Anterior cingulate cortex (tissue), 58 donors: ENCODE measurements around the gene AKAP13.

ENCODE experiments used
- DNase-seq, 58 donors: peaks; one replicate each; lab custom pipeline; 2025; lab: John Stamatoyannopoulos, UW

The AKAP13 gene

DNA sequence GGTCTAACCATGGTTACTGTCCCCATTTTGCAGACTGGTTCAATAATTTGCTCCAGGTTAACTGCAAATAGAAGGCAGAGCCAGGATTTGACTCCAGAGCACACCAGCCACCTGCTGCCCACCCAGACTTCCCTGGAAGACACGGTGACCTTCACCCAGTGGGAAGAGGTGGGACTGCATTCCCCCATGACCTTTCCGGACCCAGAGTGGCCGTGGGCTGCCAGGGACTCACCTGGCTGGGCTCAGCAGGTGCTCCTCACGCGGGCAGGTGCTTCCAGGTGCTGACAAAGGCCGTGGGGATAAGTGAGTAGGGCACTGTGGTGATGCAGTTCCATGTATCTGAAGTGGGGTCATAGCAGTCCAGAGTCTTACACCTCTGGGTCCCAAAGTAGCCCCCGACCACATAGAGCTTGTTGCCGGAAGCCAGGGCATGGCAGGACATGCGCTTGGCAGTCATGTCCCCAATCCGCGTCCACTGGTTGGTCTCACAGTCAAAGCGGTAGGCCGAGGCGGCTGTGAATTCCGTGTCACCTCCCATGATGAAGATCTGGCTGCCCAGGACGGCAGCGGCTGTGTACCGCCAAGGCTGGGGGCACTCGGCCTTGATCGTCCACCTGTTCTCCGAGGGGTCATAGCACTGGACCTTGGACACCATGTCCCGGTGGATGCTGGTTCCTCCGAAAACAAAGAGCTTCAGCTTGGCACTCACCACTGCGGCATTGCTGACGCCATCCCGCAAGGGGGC, 387.6 kb downstream of the AKAP13 start:
- no peak for DNase-seq

DNA sequence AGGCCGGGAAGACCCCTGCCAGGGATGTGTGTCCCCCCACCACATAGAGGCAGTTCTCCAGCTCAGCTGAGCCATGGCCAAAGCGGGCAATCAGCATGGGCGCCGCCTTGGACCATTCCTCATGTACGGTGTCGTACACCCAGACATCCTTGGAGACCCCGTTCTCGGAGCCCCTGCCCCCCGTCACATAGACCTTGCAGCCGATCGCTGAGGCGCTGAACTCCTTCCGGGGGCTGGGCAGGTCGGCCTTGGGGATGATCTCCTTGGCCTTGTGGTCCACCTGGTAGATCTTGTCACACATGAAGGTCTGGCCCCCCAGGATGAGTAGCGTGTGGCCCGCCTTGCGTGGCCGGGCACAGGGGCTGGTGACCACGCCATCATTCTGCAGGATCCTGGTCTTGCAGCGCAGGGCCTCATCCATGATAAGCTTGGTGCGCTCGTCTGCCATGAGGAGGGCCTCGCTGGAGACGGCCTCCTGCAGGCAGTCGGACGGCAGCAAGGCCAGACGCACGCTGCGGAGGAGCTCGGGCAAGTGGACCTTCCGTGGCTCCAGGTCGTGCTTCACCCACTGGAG, 388.3 kb downstream of the AKAP13 start:
- no peak for DNase-seq

DNA sequence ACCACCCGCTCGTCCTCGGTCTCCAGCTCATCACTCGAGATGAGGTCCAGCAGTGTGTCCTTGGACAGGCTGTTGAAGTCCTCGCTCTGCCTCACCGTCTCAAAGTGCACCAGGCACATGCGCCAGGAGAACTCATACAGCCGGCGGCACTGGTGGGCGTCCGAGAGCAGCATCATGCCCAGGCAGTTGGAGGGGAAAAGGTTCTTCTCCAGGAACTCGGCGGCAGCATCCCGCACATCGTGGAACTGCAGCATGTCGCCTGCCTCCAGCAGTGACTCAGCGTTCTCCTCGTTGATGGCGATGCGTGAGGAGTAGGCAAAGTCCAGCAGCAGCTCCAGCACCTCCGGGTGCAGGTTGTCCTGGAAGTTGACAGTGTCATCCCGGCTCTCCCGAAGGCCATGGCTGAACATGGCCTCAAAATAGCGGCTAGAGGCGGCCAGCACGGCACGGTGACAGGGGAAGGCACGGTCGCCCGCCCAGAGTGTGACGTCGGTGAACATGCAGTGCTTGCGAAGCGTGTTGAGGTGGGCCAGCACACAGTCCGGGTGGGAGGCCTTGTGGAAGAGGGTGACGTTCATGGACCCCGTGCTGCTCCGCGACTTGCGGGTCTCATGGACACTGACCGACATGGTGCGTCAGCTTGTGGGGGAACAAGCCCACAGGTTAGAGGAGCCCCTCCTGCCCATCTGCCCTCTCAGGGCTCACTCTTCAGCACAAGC, 388.9 kb downstream of the AKAP13 start:
- DNase-seq, result no peak

DNA sequence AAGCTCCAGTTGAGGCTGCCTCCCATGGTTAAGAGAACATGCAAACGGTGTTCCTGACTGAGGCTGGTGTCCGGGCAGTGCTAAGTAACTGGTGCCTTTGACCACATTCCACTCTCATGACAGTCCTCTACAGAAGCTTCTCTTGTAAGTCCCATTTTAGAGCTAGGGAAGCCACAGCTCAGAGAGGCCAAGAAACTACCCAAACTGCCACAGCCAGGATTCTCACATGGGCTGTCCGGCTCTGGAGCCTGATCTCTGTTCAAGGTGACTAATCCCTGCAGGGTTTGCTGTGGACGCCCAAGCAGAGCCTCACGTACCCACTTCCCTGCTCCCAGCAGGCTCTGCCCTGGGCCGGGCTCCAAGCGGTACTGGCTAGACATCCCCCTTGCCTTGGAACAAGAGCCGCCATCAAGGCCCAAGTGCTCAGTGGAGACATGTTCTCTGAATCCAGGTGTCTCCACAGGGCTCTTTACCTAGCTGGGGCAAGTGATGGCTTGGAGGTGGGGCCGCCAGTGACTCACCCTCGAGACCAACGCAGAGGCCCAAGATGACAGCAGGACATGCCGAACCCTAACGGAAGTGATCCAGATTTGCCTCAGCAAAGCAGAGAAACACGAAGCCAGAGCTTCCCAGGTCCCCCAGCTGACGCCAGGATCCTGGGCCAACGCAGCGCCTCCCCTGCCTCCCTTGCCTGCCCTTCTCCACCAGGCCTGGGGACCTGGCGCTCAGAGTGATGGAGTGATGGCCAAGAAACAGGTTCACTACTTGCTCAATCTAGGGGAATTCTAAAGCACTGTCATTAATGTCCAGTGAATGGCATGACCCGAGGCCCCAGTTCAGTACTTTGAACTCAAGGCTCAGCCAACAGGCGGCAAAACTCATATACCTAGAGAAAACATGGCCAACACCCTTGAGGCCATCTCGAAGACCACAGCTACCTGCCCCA, 390.0 kb downstream of the AKAP13 start:
- DNase-seq, result no peak

DNA sequence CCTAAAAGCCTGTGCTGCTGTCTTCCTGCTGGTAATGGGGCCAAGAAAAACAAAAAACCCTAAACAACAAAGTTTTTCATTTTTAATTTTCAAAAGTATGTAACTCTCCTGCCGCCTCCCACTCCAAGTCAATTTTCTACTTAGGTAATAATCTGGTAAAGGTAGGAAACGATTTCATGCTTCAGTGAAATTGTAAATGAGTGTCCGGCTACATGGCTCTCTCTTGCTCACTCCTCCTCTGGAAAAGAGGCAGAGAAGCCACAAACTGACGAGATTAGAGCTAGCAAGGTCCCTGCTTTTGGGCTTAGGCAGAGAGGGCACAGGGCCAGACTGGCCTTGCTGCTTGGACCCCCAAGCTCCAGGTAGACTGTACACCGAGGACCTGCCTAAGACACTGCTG, 390.9 kb downstream of the AKAP13 start:
- no peak for DNase-seq

DNA sequence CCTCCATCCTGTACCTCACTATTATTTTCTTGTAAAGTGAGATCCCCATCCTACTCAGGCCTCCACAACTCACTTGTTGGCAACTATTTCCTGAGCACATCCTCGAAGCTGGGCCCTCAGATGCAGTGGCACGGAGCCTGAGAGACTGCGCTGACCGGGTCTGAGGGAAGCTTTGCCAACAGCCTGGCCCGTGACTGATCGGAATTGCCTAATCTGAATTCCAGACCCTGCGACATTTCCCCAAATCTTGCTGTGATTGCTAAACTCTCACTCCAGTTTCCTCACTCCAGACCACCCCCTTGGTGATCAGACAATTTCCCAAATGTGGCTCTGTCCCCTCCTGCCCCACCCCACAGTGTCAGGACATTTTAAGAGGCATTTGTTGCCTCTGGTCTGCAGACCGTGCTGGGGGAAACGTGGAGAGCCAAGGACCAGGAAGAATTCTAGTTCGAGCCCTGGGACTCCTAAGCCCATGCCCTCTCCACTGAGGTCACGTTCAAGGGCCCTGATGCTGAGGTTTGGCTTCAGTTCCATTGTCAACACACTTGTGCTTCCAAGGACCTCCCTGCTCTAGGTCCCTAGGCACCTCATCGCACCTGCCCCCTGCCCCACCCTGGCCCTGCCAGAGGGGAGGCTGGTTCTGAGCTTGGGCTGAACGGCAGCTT, 391.5 kb downstream of the AKAP13 start:
- peak in 3 of 58 donors; percentile 5 to 36 (median 16) for DNase-seq

DNA sequence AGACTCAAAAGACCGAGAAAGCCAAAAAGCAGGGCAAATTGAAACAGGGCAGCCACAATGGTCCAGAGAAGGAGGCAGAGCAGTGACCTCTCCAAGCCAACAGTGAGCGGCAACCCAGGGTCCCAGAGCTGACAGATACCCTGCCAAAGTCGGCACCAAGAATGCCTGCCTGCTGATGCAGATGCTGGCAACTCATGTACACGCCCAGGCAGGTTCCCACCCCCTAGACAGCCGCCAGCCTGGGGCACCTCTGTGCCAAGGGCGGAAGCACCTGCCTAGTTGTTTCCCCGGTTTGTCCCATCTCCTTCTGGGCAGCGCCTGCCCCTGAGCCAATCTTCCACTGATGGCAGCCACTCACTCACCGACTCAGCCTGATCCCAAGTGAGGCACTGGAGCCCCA, 392.3 kb downstream of the AKAP13 start:
- DNase-seq, result peak in 2 of 58 donors; percentile 15 to 21

DNA sequence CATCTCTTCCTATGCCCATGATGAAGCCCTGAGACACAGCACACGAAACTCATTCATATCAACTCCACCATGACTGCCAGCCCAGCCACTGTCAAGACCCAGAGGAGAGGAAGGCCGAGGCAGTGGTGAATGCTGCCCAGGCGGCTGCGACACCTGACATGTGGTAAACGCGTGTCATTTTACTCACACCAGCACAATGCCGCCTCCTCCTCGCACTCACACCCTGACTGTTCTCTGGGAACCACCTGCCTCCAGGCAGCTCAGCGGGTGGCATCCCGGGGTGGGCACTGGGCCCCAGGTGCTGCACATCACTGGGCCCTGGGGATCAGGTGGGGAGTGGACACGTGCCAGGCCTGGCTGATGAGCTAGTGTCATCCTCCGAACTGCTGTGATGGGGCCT, 392.8 kb downstream of the AKAP13 start:
- no peak for DNase-seq

DNA sequence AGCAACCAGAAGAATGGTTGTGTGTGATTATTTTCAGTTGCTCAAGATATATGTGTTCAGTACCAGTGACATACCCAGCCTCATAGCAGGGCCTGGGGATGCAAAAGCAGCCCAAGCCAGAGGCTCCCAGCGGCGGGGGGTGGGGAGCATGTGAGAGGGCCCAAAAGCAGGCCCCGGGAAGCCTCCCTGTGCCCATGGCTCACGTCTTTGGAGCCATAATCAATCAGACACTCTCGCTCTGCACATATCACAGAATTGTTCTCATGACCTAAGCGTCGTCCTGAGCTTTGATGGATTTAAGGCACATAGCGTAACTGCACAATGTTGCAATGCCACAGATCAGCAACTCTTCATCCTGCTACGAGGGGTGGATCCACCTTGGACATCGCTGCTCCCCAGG, 393.6 kb downstream of the AKAP13 start:
- no peak for DNase-seq

DNA sequence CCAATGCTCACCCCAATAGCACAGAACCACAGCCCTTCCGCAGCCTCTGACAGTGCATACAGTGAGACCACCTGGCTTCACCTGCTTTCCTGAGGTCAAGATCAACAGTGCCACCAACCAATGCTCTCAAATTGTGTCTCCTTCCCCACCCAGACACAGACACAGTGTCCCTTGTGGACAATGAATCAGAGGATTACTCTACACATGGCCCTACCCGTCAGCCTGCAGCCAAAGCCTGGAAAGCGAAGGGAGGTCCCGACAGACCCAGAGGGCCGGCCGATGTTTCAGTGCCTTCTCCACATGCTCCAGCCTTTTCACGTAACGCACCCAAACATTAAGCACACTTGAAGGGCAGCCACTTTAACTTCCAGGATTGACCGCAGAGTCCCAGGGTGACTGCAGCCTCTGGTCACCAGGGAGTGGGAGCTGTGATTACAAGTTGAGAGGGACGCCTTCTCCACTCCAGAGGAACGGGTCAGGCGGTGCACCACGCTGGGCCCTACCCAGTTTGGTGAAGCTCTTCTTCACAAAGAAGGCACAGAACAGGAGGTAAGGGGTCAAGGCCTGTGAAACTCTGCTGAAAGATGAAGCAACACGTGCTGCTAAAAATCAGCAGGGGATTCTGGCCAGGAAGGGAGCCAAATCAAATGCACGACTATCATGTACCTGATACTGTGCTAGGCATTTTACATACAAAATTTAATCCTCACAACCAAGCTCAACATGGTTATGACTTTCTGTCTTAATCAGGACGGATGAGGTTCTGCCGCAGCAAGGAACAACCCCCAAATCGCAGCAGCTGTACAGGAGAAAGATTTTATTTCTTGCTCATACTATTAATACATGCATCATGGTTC, 397.1 kb downstream of the AKAP13 start:
- DNase-seq, result no peak

DNA sequence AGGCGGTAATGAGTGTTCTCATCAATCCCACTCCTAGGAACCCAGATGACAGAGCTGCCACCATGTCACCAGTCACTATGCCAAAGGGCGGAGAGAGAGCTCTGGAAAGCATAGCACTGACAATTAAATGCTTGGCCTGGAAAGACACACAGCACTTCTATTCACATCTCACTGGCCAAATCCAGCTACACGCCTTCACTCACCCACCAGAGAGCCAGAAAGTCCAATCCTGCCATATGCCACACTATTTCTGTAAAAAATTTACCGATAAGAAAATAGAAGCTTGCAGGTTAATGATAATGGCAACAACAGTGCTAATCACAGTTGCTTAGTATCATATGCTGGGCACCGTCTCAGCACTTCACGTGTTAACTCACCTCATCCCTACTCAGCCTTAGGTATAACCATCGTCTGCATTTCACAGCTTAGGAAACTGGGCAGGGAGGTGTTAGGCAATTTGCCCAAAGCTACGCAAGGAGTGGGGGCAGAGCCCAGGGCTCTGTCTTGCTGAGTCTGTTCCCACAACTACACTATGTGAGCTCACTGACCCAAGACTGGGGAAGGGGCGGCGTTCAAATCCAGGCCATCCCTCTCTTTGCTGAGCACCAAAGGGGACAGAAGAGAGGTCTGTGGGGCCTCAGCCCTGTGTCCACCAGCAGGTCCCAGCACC, 397.8 kb downstream of the AKAP13 start:
- peak in 4 of 58 donors; percentile 6 to 29 (median 22) for DNase-seq

DNA sequence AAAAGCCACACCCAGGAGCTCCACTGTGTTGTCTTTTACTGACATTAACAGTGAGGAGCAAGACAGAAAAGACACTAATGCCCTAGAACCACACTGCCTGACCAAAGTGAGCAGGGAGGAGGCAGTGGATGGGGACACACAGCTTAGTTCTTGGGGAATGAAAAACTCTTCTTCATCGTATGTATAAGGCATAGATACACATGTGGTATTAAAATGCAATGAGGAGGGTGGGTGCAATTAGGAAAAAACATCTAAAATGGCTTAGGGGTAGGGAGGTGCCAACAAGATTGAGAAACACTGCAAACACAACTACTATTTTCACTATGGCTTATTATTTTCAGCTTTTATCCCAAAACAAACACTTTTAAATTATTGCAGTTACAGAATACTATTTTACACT, 398.8 kb downstream of the AKAP13 start:
- no peak for DNase-seq

DNA sequence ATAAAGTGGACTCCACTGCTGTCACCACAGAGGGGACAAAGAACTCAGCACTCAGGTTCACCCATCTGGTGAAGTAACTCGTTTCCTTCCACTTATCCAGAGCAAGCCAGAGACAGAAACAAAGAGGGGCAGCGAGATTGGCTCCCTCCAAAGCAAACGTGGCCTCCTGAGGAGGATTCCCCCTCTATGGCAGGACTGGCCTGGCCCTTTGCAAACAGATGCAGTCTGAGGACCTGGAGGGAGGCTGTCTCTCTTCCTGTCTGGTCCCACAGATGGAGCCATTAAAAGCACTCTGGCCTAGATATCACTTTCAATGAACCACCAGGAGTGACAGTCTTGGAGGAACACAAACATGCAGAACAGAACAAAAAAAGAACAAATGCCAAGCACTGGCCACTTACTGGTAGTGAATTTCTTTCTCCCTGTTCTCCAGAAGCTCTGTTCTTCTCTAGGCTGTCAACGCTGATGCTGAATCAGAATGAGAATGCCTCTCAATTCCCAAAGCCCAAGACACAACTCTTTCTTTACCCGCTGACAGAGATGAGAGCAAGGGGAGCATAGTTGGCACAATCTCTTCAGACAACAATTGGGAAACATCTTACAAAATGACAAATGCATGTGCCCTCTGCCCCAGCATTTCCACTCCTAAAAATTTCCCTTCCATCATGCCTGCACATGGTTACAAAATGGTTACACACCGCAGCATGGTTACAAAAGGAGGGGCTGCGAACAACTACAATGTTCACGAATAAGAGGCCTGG, 400.0 kb downstream of the AKAP13 start:
- DNase-seq, result no peak

DNA sequence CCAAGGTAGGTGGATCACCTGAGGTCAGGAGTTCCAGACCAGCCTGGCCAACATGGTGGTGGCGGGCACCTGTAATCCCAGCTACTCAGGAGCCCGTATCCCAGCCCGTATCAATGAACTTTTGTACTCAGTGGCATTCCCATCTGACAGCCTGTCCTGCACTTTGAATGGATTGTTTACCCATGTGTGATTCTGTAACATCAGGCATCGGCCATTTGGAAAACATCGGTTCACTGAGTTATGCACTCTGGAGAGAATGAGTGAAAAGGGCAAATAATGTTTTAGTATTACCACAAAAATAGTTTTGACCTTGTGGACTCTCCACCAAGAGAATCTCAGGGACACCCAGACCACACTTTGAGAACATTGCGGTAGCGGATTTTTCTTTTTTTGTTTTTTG, 400.7 kb downstream of the AKAP13 start:
- no peak for DNase-seq

DNA sequence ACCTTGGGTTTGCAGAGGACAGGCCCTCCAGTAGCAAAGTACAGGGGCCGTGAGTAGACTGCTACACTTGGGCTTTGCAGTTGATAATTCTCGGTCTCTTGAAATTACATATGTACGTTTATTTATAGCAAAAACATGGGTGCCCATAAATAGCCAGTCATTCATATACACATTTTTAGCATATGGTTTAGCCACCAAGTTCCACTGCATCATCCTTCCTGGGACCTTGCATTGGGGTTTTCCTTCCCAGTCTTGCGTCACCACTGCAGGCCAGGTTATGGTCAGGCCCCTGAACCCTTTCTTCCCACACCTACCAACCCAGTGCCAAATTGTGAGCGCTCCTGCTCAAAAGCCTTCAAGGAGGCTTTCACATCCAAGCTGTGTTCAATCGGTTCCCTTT, 401.7 kb downstream of the AKAP13 start:
- DNase-seq, result peak in 1 of 58 donors; percentile 37

DNA sequence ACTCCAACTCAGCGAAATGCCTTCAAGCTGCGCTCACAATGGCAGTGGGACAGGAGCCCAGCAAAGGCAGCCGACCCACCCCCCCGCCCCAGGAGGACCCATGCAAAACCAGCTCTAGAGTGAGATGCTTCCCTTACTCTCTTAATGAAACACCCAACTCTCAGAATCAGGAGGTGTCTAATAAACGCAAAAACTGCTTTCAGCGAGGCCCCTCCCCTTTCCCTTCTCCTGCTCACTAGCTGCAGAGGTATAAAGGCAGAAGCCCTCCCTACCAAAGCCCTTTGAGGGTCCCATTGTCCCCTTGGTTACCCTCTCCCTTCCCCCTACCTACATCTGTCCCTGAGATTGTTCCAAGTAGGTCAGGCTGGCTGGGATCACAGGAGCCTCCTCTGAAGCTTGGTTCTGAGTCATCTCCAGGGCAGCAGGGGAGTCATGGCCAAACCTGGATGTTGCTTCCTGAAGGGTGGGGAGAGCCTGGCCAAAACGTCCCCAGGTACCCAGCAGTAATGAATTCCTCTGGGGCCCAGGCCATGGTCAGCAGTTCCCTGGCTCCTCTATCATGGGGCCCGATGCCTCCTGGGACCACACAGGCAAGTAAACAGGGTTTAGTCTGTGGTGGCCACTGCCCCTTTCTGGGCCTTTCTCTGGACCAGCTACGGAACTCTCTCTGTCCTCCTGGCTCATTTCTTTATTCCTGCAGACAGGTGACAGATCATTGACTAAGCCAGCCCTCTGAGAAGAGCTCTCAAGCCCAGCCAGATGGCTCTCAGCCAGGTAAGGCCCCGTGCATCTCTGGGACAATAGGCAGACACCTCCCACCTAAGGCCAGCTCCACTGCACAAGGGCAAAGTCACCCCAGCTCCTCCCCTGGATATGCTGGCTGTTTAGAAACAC, 405.7 kb downstream of the AKAP13 start:
- DNase-seq, result peak in 2 of 58 donors; percentile 27 to 49

DNA sequence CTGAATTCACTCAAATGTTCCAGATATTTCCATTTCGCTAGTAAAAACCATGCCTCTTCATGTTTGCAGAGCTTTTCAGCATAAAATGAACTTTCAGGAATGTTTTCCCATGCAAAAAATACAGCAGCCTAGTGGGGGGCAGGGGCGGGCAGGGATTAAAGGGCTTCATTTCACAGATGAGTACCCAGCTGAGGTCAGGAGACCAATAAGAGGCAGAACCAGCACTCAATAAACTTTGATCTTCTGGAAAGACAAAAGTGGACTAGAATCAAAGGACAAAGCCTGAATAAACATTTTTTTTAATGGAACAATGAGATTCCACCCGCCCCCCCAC, 406.3 kb downstream of the AKAP13 start:
- no peak for DNase-seq
